NCI-H1417 treated with DMSO at 0.1 percent for 48 hours (cell line): ENCODE data around the gene ZBTB4.

ENCODE experiments used
- DNase-seq: peaks from one replicate; lab custom pipeline; 2025; lab: John Stamatoyannopoulos, UW

The ZBTB4 gene

DNA sequence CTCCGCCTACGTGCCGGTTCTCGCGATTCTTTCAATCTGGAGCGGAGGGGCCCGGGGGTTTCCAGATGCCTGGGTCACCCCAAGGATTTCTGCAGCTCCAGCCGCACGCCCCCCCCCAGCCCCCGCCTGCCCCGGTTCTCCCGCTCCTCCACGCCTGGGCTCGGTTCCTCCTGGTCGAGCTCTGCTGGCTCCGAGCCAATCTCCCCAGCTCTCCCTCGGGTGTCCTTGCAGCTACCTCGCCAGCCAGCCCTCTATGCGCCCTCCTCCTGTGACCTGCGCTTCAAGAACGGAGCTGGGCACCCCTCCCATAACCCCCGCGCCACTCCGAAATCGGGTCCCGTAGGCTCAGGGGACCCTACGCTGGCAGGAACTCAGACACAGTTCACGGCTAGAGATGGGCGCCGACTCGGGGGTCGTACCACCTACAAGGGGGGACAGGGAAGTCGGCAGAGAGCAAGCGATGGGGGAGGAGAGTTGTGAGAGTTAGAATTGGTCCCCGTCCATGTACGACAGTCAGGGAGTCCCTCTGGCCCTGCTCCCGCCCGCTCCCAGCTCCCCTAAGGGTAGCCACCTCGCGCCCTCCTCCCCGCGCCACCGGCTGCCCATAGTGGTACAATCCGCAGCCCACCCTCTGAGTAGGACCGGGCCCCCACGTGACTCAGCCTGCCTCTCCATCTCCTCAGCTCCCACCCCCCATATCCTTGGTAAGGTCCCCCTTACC lies 39.2 kb downstream of the ZBTB4 start:
- no peak for DNase-seq

DNA sequence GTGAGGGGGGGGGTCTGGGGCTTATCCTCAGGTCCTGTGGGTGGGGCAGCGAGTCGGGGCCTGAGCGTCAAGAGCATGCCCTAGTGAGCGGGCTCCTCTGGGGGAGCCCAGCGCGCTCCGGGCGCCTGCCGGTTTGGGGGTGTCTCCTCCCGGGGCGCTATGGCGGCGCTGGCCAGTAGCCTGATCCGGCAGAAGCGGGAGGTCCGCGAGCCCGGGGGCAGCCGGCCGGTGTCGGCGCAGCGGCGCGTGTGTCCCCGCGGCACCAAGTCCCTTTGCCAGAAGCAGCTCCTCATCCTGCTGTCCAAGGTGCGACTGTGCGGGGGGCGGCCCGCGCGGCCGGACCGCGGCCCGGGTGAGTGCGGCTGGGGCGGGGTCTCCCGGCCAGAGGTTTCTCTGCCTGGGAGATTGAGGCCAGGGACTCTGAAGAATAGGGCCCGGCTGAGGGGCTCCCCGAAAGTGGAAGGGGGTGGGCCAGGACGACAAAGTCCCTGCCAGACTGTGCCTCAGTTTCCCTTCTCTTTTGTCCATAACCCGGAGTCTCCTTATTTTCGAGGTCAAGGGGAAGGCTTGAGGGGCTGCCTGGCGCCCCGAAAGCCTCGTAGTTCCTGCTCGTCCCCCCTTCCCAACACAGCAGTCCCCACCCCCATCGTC lies 39.8 kb downstream of the ZBTB4 start, which contains the start of gene FGF11:
FGF11 (plus strand) TSS at position 51 of the 651 bp plus-strand sequence; CDS start at position 160, 109 bp downstream.
- no peak for DNase-seq

DNA sequence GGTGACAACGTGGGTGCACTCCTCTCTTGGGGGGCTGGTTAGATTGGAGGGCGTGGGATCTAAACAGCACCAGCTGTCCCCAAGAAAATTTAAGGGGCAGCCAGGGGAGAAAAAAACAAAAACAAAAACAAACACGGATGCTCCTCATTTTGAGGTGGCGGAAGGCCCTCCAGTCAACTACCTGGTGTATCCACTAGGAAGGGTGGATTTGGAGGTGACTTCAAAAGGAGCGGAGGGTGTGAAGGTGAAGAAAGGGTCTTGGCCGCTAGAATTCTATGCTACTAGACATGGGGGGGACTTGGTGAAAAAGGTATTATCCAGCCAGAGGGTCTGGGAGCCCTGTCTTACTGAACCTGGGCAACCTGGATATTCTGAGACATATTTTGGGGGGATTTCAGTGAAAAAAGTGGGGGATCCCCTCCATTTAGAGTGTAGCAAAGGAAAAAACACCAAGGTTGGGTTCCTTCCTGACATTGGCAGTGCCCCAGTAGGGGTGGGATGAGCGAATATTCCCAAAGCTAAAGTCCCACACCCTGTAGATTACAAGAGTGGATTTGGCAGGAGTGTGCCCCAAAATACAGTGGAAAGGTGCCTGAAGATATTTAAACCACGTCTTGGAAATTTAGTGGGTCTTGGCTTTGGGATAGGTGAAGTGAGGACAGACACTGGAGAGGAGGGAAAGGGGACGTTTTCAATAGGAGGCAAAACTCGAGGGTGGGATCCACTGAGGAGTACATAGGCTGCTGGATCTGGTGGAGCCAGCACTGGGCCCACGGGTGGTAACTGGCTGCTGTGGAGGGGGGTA lies 40.6 kb downstream of the ZBTB4 start:
- DNase-seq = no peak

GRCh38 chr17:7437950-7438614 lies 41.3 kb downstream of the ZBTB4 start:
- no peak for DNase-seq

DNA sequence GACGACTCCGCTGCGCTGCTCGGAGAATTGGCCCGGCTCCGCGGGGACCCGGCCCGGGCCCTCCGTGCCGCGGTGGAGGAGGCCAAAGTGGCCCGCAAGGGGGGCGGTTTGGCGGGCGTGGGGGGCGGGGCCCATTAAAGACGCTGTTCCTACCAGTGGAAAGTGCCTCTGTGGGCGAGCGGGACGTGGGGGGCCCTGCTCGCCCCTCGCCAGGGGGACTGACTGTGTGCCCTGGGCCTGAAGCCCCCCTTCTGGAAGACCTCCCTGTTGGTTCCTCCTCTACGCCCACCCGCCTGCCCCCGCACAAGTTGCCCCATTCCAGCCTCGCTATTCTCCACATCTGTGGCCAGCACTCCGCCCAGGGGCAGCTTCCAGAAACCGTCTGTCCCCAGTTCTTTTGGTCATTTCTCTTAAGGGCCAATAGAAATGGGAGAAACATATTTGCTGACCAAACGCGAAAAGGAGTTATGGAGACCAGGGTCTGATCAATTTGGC lies 42.0 kb downstream of the ZBTB4 start:
- DNase-seq = no peak

- DNase-seq = no peak
Measured at GRCh38 chr17:7436556-7437368, 42.7 kb downstream of the ZBTB4 start.

GRCh38 chr17:7435676-7436555 lies 43.5 kb downstream of the ZBTB4 start:
- no peak for DNase-seq

DNA sequence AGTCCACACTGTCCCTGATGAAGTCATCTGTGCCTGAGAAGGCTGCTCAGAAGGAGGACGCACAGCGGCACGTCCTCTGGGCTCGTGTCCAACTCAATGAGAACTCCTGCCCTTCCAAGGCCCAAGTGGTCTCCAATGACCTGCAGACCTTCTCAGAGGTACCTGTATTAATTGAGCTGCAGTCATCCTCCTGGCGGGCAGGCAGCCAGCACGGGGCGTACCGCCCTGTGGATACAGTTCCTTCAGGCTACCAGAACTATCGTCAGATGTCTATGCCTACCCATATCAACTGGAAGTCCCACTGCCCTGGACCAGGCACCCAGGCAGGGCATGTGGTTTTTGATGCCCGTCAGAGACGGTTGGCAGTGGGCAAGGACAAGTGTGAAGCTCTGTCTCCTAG lies 47.1 kb downstream of the ZBTB4 start:
- no peak for DNase-seq

- DNase-seq = no peak
Measured at GRCh38 chr17:7431231-7431630, 48.2 kb downstream of the ZBTB4 start.

- no peak for DNase-seq
Measured at GRCh38 chr17:7429722-7430121, 49.7 kb downstream of the ZBTB4 start.

GRCh38 chr17:7428557-7428956 lies 50.9 kb downstream of the ZBTB4 start, which contains the start of gene SPEM3:
TSS of gene SPEM3 (plus strand) at chr17:7428857. CDS start at chr17:7428903, 46 bp downstream.
- no peak for DNase-seq

- no peak for DNase-seq
Measured at GRCh38 chr17:7427549-7427948, 51.9 kb downstream of the ZBTB4 start.

- DNase-seq = no peak
Measured at GRCh38 chr17:7426896-7427489, 52.4 kb downstream of the ZBTB4 start.

DNA sequence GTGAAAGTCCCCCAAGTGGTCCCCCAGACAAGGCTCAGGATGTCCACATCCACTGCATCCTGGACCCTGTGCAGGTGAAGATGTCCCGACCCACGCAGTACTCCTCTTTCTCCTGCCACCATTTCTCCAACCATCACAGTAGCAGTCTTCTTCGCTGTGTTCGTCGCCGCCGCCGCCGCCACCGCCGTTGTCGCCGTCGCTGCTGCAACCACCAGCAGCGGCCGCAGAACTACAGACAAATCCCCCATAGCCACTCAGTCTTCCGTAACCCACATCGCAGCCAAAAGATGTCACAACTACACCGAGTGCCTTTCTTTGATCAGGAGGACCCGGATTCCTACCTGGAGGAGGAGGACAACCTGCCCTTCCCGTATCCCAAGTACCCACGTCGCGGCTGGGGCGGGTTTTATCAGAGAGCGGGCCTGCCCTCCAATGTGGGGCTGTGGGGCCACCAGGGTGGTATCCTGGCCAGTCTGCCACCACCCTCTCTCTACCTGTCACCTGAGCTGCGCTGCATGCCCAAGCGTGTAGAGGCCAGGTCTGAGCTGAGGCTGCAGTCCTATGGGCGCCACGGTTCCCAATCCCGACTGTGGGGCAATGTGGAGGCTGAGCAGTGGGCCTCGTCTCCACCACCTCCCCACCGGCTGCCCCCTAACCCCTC lies 53.1 kb downstream of the ZBTB4 start:
- DNase-seq = no peak

GRCh38 chr17:7425756-7426155 lies 53.7 kb downstream of the ZBTB4 start:
- no peak for DNase-seq

- DNase-seq = no peak
Measured at GRCh38 chr17:7425316-7425715, 54.1 kb downstream of the ZBTB4 start, which contains the start of gene SPEM2. TSS of gene SPEM2 (plus strand) at chr17:7425616. CDS start at chr17:7425689, 73 bp downstream.

DNA sequence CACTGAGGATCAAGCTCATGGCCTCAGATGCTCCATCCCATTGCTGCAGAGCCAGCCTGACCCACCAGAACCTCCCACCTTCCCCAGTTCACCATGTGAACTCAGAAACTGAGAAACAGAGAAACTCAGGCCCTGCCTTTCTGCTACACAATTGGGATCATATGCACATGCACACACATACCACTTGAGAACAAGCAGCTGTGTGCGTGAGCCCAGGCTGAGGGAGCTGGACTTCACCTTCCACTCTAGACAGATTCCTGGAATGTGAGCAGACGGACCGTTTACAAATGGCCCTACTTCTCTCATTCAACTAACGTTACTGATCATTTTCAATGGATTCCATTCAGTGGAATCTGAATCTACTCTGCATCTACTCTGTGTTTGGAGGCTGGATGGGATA lies 55.8 kb downstream of the ZBTB4 start:
- DNase-seq = no peak

DNA sequence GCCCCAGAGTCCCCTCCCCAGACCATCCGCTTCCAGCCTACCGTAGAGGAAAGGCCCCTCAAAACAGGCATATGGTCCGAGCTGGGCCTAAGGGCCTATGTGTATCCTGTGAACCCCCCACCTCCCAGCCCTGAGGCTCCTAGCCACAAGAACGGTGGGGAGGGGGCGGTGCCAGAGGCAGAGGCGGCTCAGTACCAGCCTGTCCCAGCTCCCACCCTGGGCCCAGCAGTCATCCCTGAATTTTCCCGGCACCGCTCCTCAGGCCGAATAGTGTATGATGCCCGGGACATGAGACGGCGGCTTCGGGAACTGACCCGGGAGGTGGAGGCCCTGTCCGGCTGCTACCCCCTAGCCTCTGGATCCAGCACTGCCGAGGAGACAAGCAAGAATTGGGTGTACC lies 58.2 kb downstream of the ZBTB4 start:
- DNase-seq = no peak
